Activated CD8-positive, alpha-beta memory T cell treated with anti-CD3 and anti-CD28 coated beads, Interleukin-2, amount 50 U/mL, for 1 hour (primary cell): ENCODE measurements around the gene FOXO6.
"Not testable (repeated sequence)": the region's sequence is repeated elsewhere in the genome, so short reads cannot be mapped to it uniquely, and the experiment has no call there.

Source experiments
- DNase-seq: peaks from one replicate; pipeline ENCODE4 v3.0.0-alpha.2; 2020; ENCODE audit errors: extremely low read depth

FOXO6 gene

GRCh38 chr1:41329662-41330587, 31.3 kb upstream of the FOXO6 start:
- no peak for DNase-seq

GRCh38 chr1:41330588-41331545, 30.4 kb upstream of the FOXO6 start:
- no peak for DNase-seq

GRCh38 chr1:41331546-41331917, 29.7 kb upstream of the FOXO6 start:
- DNase-seq, result no peak

- DNase-seq, result not testable (repeated sequence)
Measured at GRCh38 chr1:41332161-41332560, 29.1 kb upstream of the FOXO6 start.

GRCh38 chr1:41333146-41333784, 28.0 kb upstream of the FOXO6 start:
- DNase-seq, result no peak

- no peak for DNase-seq
Measured at GRCh38 chr1:41338820-41339219, 22.4 kb upstream of the FOXO6 start.

GRCh38 chr1:41340655-41341364, 20.4 kb upstream of the FOXO6 start:
- DNase-seq, result no peak

GRCh38 chr1:41341365-41341683, 19.9 kb upstream of the FOXO6 start:
- DNase-seq, result no peak

- DNase-seq, result no peak
Measured at GRCh38 chr1:41341772-41342562, 19.3 kb upstream of the FOXO6 start.

- no peak for DNase-seq
Measured at GRCh38 chr1:41342774-41343355, 18.4 kb upstream of the FOXO6 start.

GRCh38 chr1:41343790-41344699, 17.2 kb upstream of the FOXO6 start:
- DNase-seq, result no peak

GRCh38 chr1:41344708-41345159, 16.5 kb upstream of the FOXO6 start:
- DNase-seq, result no peak

GRCh38 chr1:41345434-41346075, 15.7 kb upstream of the FOXO6 start:
- no peak for DNase-seq

GRCh38 chr1:41347276-41347675, 14.0 kb upstream of the FOXO6 start:
- DNase-seq, result no peak

- no peak for DNase-seq
Measured at GRCh38 chr1:41348394-41348793, 12.8 kb upstream of the FOXO6 start.

GRCh38 chr1:41349361-41350054, 11.7 kb upstream of the FOXO6 start:
- no peak for DNase-seq

GRCh38 chr1:41350055-41350378, 11.2 kb upstream of the FOXO6 start:
- DNase-seq, result no peak
